Testis (tissue), 2 donors: ENCODE data around the gene NAP1L1.

Source experiments
- POLR2A ChIP-seq: fragments of 450-650 bp; IDR thresholded peaks from one replicate; pipeline ENCODE4 v1.6.1; 2017; ENCODE audit warnings: antibody characterized with exemption, mild to moderate bottlenecking, moderate library complexity
- TF ChIP-seq, protein P1 (sequence below), 3 experiments: fragments of 450-650 bp in 2 of 3; fragments of 200-600 bp in 1 of 3; sonication (generic) in 1 of 3; IDR thresholded peaks; one replicate each; pipeline ENCODE4 v1.5.1; 2016 to 2019; ENCODE audit warnings: antibody characterized with exemption in 3 of 3, mild to moderate bottlenecking in 2 of 3, moderate library complexity in 1 of 3

DNA sequence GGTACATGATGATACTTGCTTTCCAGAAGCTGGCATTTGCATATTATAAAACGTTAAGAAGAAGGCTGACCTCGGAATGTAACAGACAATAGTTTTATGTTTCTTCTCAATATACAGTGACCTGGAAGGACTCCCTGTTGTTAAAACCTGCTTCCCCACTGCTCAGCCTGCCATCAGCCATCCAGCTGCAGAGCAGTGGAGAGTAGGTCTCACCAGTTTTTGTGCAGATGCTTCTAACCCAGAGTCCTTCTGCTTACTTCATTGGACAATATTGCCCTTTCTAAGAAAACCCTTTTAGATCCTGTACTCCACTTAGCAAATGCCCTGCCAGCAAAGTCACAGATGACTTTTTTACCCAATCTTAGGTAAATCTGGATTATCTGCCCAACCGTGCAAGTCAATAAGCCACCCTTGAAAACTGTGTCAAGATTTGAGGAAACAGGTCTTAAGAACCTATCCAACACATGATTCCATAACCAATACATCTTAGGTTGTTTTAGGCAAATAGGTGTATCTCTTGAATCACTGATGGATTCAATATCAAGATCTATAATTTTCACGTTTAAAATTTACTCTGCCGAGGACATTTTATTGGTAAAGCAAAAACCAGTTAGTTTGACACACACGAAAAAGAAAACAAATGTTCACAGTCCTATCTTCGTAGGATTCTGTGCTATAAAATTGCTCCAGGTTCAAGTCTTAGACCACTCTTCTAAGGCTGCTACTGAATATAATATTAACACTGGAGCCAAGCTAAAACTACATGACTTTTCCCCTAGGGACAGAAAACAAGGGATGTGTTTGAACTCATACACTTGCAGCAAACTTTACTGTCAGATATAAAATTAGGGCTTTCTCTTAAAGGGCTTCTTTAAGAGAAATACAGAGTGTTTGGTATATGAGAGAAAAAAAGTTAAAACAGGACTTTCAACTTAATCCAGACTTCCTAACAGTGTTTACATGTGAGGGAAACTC lies 58.6 kb downstream of the NAP1L1 start:
- TF ChIP-seq, protein P1, sequence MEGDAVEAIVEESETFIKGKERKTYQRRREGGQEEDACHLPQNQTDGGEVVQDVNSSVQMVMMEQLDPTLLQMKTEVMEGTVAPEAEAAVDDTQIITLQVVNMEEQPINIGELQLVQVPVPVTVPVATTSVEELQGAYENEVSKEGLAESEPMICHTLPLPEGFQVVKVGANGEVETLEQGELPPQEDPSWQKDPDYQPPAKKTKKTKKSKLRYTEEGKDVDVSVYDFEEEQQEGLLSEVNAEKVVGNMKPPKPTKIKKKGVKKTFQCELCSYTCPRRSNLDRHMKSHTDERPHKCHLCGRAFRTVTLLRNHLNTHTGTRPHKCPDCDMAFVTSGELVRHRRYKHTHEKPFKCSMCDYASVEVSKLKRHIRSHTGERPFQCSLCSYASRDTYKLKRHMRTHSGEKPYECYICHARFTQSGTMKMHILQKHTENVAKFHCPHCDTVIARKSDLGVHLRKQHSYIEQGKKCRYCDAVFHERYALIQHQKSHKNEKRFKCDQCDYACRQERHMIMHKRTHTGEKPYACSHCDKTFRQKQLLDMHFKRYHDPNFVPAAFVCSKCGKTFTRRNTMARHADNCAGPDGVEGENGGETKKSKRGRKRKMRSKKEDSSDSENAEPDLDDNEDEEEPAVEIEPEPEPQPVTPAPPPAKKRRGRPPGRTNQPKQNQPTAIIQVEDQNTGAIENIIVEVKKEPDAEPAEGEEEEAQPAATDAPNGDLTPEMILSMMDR (IDR thresholded peaks at IDR 0.05) = no peak
- no peak for TF ChIP-seq POLR2A
